K562 (cell line): ENCODE data around the gene ITPR1. TPM values are rescaled to one million over a fixed set of nuclear protein-coding genes. Genes with fewer than 3 reads are reported as not detected.

Source experiments
- ATAC-seq: fragments of 200-7000 bp; cut with Tn5 transposase; 3 replicates; pipeline ENCODE4 v1.9.1; 2020; ENCODE audit warnings: moderate library complexity
- BruUV-seq: library from RNA; stranded (reverse); fragments of 400-500 nt; replicated peaks from 2 replicates; lab custom pipeline; 2021; lab: Mats Ljungman, UMichigan
- CTCF ChIA-PET: fragments of 300-600 bp; formaldehyde crosslinking; extraction: SDS; loops from one replicate; lab custom pipeline; 2021; ENCODE audit warnings: low intra/inter-chr PET ratio; lab: Yijun Ruan, JAX
- POLR2A ChIA-PET: fragments of 300-600, 350-650 bp; sonication (Branson Sonifier 250); formaldehyde crosslinking; extraction: SDS; loops from one replicate; lab custom pipeline; 2021; ENCODE audit warnings: antibody characterized with exemption, inconsistent platforms; lab: Yijun Ruan, JAX
- DNase-seq, 4 experiments: peaks; one replicate each; pipeline versions ENCODE4 v3.0.0 to v3.0.0-alpha.2; 2011 to 2018; ENCODE audit warnings: low spot score in 3 of 4, mixed read lengths in 3 of 4; ENCODE audit errors: extremely low read depth in 1 of 4
- FAIRE-seq: peaks from 2 replicates; lab custom pipeline; 2011; peaks lifted over from hg19 to GRCh38; lab: Jason Lieb, UNC
- H2AFZ ChIP-seq: 2 replicates; pipeline ENCODE4 v1.6.0; 2011; ENCODE audit warnings: low read depth, low read length, control low read depth, inconsistent platforms
- H3K27ac ChIP-seq: fragments of 200-600 bp; 3 replicates; pipeline ENCODE4 v1.8.0; 2011; ENCODE audit warnings: low read depth, mild to moderate bottlenecking, control low read depth, inconsistent platforms, low read length, moderate library complexity, mixed read lengths; ENCODE audit errors: extremely low read depth
- H3K27me3 ChIP-seq, 2 experiments: fragments of 300-600 bp in 1 of 2; 2 replicates in 1 of 2; 3 replicates in 1 of 2; pipeline versions ENCODE4 v1.6.0 to v1.8.0; 2011; ENCODE audit warnings: inconsistent platforms in 2 of 2, low read length in 2 of 2, mild to moderate bottlenecking in 1 of 2, mixed read lengths in 1 of 2, moderate library complexity in 1 of 2; ENCODE audit not compliant: control insufficient read depth in 2 of 2, insufficient read depth in 2 of 2
- H3K36me3 ChIP-seq: fragments of 300-600 bp; 3 replicates; pipeline ENCODE4 v1.8.0; 2011; ENCODE audit warnings: mild to moderate bottlenecking, low read length, inconsistent platforms; ENCODE audit not compliant: control insufficient read depth, insufficient read depth
- H3K4me1 ChIP-seq, 2 experiments: fragments of 200-600 bp in 1 of 2; replicated peaks in 1 of 2; 2 replicates in 1 of 2; 3 replicates in 1 of 2; pipeline versions ENCODE4 v1.5.1 to v1.8.0; 2011; ENCODE audit warnings: inconsistent platforms in 2 of 2, low read length in 2 of 2, mild to moderate bottlenecking in 1 of 2, mixed read lengths in 1 of 2, moderate library complexity in 1 of 2; ENCODE audit not compliant: control insufficient read depth in 2 of 2, insufficient read depth in 2 of 2
- H3K4me2 ChIP-seq: 2 replicates; pipeline ENCODE4 v1.6.1; 2011; ENCODE audit warnings: low read length, control low read depth, inconsistent platforms, mixed read lengths; ENCODE audit not compliant: insufficient read depth
- H3K4me3 ChIP-seq: fragments of 200-600 bp; sonication (generic), shearing (Covaris generic); 2 replicates; pipeline ENCODE4 v1.5.1; 2016; ENCODE audit warnings: control low read depth, inconsistent platforms
- H3K79me2 ChIP-seq: fragments of 200-600 bp; 3 replicates; pipeline ENCODE4 v1.8.0; 2011; ENCODE audit warnings: low read length, inconsistent platforms; ENCODE audit not compliant: control insufficient read depth, insufficient read depth
- H3K9ac ChIP-seq, 2 experiments: 2 replicates each; pipeline versions ENCODE4 v1.6.0 to v1.6.1; 2011; ENCODE audit warnings: low read depth in 2 of 2, low read length in 2 of 2, control low read depth in 1 of 2, inconsistent platforms in 1 of 2, mild to moderate bottlenecking in 1 of 2, mixed read lengths in 1 of 2; ENCODE audit not compliant: insufficient read depth in 1 of 2
- H3K9me1 ChIP-seq: one replicate; pipeline ENCODE4 v1.6.0; 2011; ENCODE audit warnings: inconsistent platforms, mild to moderate bottlenecking, low read length, moderate library complexity; ENCODE audit not compliant: control insufficient read depth, insufficient read depth
- H3K9me3 ChIP-seq: replicated peaks from 2 replicates; pipeline ENCODE4 v1.5.1; 2011; ENCODE audit warnings: low read depth, low read length, inconsistent platforms; ENCODE audit not compliant: control insufficient read depth, insufficient read depth
- H4K20me1 ChIP-seq: replicated peaks from 2 replicates; pipeline ENCODE4 v1.6.1; 2011; ENCODE audit warnings: low read length, inconsistent platforms, mixed read lengths; ENCODE audit not compliant: control insufficient read depth, insufficient read depth
- AFF1 ChIP-seq, 2 experiments: fragments of 450-650 bp; IDR thresholded peaks; 2 replicates each; pipeline ENCODE4 v1.6.1; 2018; ENCODE audit warnings: mild to moderate bottlenecking in 2 of 2, low read depth in 1 of 2; ENCODE audit not compliant: partially characterized antibody in 2 of 2
- HNRNPH1 ChIP-seq: fragments of 200-400 bp; formaldehyde crosslinking; optimal IDR thresholded peaks from 2 replicates; pipeline ENCODE3; 2017; ENCODE audit warnings: low read depth, mild to moderate bottlenecking, low read length, moderate library complexity
- KLF10 ChIP-seq: fragments of 250-450 bp; sonication (Bioruptor Pico); IDR thresholded peaks from 2 replicates; pipeline ENCODE4 v1.6.1; 2021; ENCODE audit warnings: matching md5 sums
- MYBL2 ChIP-seq, 2 experiments: fragments of 450-650 bp in 1 of 2; sonication (generic) in 1 of 2; formaldehyde crosslinking in 1 of 2; IDR thresholded peaks; 2 replicates each; pipeline versions ENCODE4 v1.6.1 to v1.8.1; 2017 to 2022; ENCODE audit warnings: borderline replicate concordance in 1 of 2, inconsistent platforms in 1 of 2, low read depth in 1 of 2, mild to moderate bottlenecking in 1 of 2, missing genetic modification reagents in 1 of 2, moderate library complexity in 1 of 2
- NCOR1 ChIP-seq: fragments of 450-650 bp; IDR thresholded peaks from 2 replicates; pipeline ENCODE4 v1.6.1; 2016; ENCODE audit warnings: mild to moderate bottlenecking, moderate library complexity
- TCF7L2 ChIP-seq: fragments of 150-350 bp; IDR thresholded peaks from 2 replicates; pipeline ENCODE4 v1.6.1; 2016; ENCODE audit warnings: low read depth, mild to moderate bottlenecking, low read length, moderate library complexity
- XRCC3 ChIP-seq: fragments of 450-650 bp; IDR thresholded peaks from 2 replicates; pipeline ENCODE4 v1.6.1; 2017; ENCODE audit warnings: mild to moderate bottlenecking, moderate library complexity
- ZNF143 ChIP-seq: sonication (generic); formaldehyde crosslinking; IDR thresholded peaks from 2 replicates; pipeline ENCODE4 v1.9.0; 2022; ENCODE audit warnings: mild to moderate bottlenecking, missing genetic modification reagents
- ZNF282 ChIP-seq: sonication (generic); formaldehyde crosslinking; IDR thresholded peaks from 2 replicates; pipeline ENCODE4 v1.8.1; 2023; ENCODE audit warnings: missing genetic modification reagents
- ZNF696 ChIP-seq: fragments of 250-450 bp; sonication (Bioruptor Pico); conservative IDR thresholded peaks from 2 replicates; pipeline ENCODE4 v1.4.0; 2020; ENCODE audit warnings: mild to moderate bottlenecking, moderate library complexity
- WGBS: fragments of 100-300 bp; shearing (Covaris generic); methylation state at CpG from one replicate; pipeline ENCODE4 v1.1.6; 2016; ENCODE audit warnings: low coverage, mixed read lengths; ENCODE audit not compliant: insufficient coverage; ENCODE audit errors: missing lambda C conversion rate; 5-methylcytosine and 5-hydroxymethylcytosine counted together
- in situ Hi-C: fragments of 300-500 bp; cut with MboI; formaldehyde crosslinking; loops from 4 replicates; pipeline ENCODE4 v1.15.0; 2018; ENCODE audit warnings: inconsistent platforms, mixed read lengths
- intact Hi-C: fragments of 100-400 bp; cut with micrococcal nuclease; formaldehyde crosslinking; loops from 2 replicates; pipeline ENCODE4 v1.14.2; 2022
- polyA plus RNA-seq, 8 experiments: library from polyadenylated mRNA; depleted of rRNA in 4 of 8; stranded (reverse) in 5 of 8; unstranded in 3 of 8; fragments of >200 nt; fragmentation: Nextera tagmentation in 2 of 8; fragmentation: Illumina TruSeq in 1 of 8; extraction: Ambion mirVana in 2 of 8; extraction: Trizol in 1 of 8; gene quantifications; 2 replicates each; pipeline versions ENCODE4 v1.2.1 to v1.2.3, GENCODE V29; 2011 to 2014; ENCODE audit warnings: inconsistent platforms in 1 of 8, missing spikeins in 1 of 8
- total RNA-seq, 7 experiments: library from RNA; depleted of rRNA in 6 of 7; stranded (reverse); fragments of >200 nt in 6 of 7; fragmentation: Illumina TruSeq in 2 of 7; extraction: Trizol in 2 of 7; gene quantifications; 2 replicates each; pipeline versions ENCODE4 v1.2.1 to v1.2.3, GENCODE V29; 2011 to 2021; ENCODE audit warnings: low replicate concordance in 1 of 7

ITPR1 gene
- total and polyA plus RNA-seq, 9 of the 15 experiments (the other 6 are each of a cell fraction or from before 2014, with no cell fraction given) = 22.4 to 40.0 (median 27.4) TPM

GRCh38 chr3:4551794-4552442, 58.8 kb downstream of the ITPR1 start:
- H3K9me3 ChIP-seq = no peaks in the 10 kb centered on the region

GRCh38 chr3:4552811-4553210, 59.7 kb downstream of the ITPR1 start:
- WGBS = 49% methylated on average over 4 of the region's 4 CpGs
- Histone ChIP-seq H3K4me2 (no peak overlapping the region), H3K79me2 (no peaks in the 10 kb centered on the region), H3K36me3 (no peaks in the 10 kb centered on the region; the same call in 2 of the 3 replicates), H3K9me1 (no peaks in the 10 kb centered on the region), H3K27ac (no peak overlapping the region), H3K9me3 (no peaks in the 10 kb centered on the region), H3K9ac (no peak overlapping the region), H4K20me1 (no peaks in the 10 kb centered on the region), H3K4me3 (no peak overlapping the region), H2AFZ (no peak overlapping the region), H3K4me1 (no peaks in the 10 kb centered on the region; a peak in 1 of 5 replicates), H3K27me3 (no peaks in the 10 kb centered on the region)
- no peak for ATAC-seq
- FAIRE-seq = no peak
- CTCF ChIA-PET = no interaction called here
- DNase-seq = no peak
- intact Hi-C loops = no loop called here
- in situ Hi-C loops = no loop called here
- TF ChIP-seq KLF10 (CRISPR knock-in tag) (no peak), XRCC3 (no peak), AFF1 (IDR thresholded peaks at IDR 0.05; ENCODE audit: low read depth in 1 of 2, partially characterized antibody in 2 of 2) (no peak), ZNF143 (no peak), HNRNPH1 (no peak), NCOR1 (no peak), ZNF696 (CRISPR knock-in tag) (no peak), MYBL2 (IDR thresholded peaks at IDR 0.05; ENCODE audit: low read depth) (no peak), MYBL2 (CRISPR knock-in tag; IDR thresholded peaks at IDR 0.05; ENCODE audit: borderline replicate concordance) (no peak)
- POLR2A ChIA-PET = interaction anchor here (1.2 kb wide), 1 partner anchor 18 kb away, joined by 3 read pairs; no protein-coding TSS in a partner anchor
- BruUV-seq = no TSS peak

More at GRCh38 chr3:4551794-4552442, 58.8 kb downstream of the ITPR1 start:
- Histone ChIP-seq H3K36me3 (no peaks in the 10 kb centered on the region; the same call in 2 of the 3 replicates), H3K27me3 (no peaks in the 10 kb centered on the region), H3K79me2 (no peaks in the 10 kb centered on the region; the same call in 2 of the 3 replicates), H4K20me1 (no peaks in the 10 kb centered on the region), H2AFZ (no peak overlapping the region), H3K9ac (no peak overlapping the region), H3K4me1 (peaks cover 0 to 6% of the 10 kb centered on the region in 2 experiments; a peak in 3 of 5 replicates), H3K27ac (no peak overlapping the region), H3K4me2 (no peak overlapping the region), H3K9me1 (no peaks in the 10 kb centered on the region), H3K4me3 (no peak overlapping the region)
- ChIA-PET POLR2A (interaction anchor here (0.6 to 1.4 kb wide), 5 partner anchors 10 to 672 kb away, joined by 3 to 5 read pairs (median 3); no protein-coding TSS in a partner anchor), CTCF (no interaction called here)
- in situ Hi-C loops (no loop called here), intact Hi-C loops (no loop called here)
- ATAC-seq = no peak
- DNase-seq = no peak
- no TSS peak for BruUV-seq
- no peak for FAIRE-seq
- TF ChIP-seq TCF7L2 (no peak), ZNF282 (CRISPR knock-in tag) (no peak)
- TF ChIP-seq, all 486 proteins: peak for 0
- 39% methylated on average over 4 of the region's 4 CpGs for WGBS
